GM12891 (cell line): Measurements from ENCODE around the gene WBP1L.

Experiments
- PAX5 ChIP-seq: IDR thresholded peaks from 2 replicates; pipeline ENCODE4 v1.6.1; 2011; ENCODE audit warnings: low read length, moderate library complexity, mild to moderate bottlenecking; ENCODE audit not compliant: insufficient read depth, severe bottlenecking
- POLR2A ChIP-seq: IDR thresholded peaks from 2 replicates; pipeline ENCODE4 v1.6.1; 2011; ENCODE audit warnings: low read depth, low read length, control low read depth
- POLR2AphosphoS5 ChIP-seq: IDR thresholded peaks from 2 replicates; pipeline ENCODE4 v1.6.1; 2011; ENCODE audit warnings: low read depth, low read length, control low read depth
- TAF1 ChIP-seq: IDR thresholded peaks from 2 replicates; pipeline ENCODE4 v1.6.1; 2011; ENCODE audit warnings: low read depth, low read length, control low read depth

DNA sequence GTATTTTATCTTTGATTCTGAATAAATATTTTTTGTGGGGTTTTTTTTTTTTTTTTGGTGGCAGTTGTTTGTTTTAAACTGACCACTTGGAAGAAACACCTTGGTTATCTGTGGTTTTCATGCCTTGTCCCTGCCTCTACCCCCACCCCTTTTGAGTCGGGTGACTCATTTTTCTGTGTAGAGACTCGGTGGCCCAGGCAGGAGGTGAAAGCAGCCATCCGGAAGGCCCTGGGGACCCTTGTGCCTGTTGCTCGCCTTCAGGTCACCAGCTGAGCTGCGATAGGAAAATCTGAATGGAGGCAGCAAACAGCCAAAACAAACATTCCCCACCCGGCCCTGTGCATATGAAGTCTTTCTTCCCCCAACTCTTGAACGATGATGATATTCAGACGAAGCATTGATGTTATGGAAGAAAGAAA lies 70.7 kb downstream of the WBP1L start:
- TF ChIP-seq POLR2A (no peak), TAF1 (no peak), PAX5 (no peak), POLR2AphosphoS5 (no peak)
